ENCODE measurements around the gene BBS2. TPM values are rescaled to one million over a fixed set of nuclear protein-coding genes. Genes with fewer than 3 reads are reported as not detected.

BBS2 gene
- total RNA-seq, 1 donor from 2014 or later = 64.5 TPM

DNA sequence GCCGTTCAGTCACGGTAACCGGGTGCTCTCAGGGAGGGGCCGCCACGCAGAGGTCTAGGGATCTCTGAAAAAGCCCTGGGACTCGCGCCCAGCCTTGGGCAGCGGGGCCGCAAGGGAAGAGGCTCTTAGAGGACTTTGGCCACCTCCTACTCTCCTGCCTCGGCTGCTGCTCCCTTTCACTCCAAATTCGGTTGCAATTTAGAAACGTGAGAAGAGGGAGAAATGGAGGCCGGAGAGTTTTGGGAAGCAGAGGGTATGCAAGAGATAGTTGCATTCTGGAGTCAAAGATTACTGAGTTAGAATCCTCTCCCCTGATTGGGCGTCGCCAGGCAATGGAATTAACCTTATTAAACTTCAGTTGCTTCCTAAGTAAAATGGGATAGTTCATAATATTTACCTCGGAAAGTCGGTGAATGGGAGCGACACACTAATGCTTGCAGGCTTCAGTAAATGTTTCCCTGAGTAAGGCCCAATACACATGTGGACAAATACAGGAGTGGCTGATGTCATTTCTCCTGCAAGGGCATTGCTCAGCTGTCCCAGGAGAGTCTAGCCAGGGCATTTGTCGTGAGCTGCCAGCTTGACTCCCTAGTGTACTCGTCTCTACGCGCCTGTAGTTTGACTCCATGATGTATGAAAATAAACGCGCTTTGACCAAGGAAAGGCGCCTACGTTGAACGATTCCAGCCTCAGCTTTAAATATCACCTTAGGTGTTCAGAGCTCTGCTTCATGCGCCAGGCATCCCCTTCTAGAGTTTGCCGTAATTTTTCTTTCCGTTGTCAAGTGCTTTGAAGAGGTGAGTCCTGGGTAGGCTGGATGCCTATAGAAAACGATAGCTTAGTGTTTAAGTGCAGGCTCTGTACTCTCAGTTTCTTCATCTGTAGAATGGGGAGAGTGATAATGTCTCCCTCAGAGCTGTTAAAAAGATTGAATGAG, 67.8 kb downstream of the BBS2 start:
- no peaks in the 10 kb centered on the region for H3F3A ChIP-seq (ENCODE audit: low read depth)
- peak; percentile 78 for DNase-seq (ENCODE audit: low spot score)
- peaks cover 30% of the 10 kb centered on the region for H3K4me1 Mint-ChIP-seq
- peak overlapping the region; percentile 14 for H3K27ac ChIP-seq
- H3K9me3 Mint-ChIP-seq = no peaks in the 10 kb centered on the region
- H3K27ac Mint-ChIP-seq = peak overlapping the region; percentile 15
- H3K36me3 ChIP-seq = peaks cover 16% of the 10 kb centered on the region
- H3K27me3 ChIP-seq = no peaks in the 10 kb centered on the region
- H3K79me2 ChIP-seq (ENCODE audit: low read depth) = peaks cover 71% of the 10 kb centered on the region
- no peaks in the 10 kb centered on the region for H3K9me3 ChIP-seq (ENCODE audit: low read depth)
- peak overlapping the region; percentile 80 for H3K4me3 ChIP-seq
- no peak for TF ChIP-seq EZH2 (IDR thresholded peaks at IDR 0.05)
- TF ChIP-seq, protein P1, sequence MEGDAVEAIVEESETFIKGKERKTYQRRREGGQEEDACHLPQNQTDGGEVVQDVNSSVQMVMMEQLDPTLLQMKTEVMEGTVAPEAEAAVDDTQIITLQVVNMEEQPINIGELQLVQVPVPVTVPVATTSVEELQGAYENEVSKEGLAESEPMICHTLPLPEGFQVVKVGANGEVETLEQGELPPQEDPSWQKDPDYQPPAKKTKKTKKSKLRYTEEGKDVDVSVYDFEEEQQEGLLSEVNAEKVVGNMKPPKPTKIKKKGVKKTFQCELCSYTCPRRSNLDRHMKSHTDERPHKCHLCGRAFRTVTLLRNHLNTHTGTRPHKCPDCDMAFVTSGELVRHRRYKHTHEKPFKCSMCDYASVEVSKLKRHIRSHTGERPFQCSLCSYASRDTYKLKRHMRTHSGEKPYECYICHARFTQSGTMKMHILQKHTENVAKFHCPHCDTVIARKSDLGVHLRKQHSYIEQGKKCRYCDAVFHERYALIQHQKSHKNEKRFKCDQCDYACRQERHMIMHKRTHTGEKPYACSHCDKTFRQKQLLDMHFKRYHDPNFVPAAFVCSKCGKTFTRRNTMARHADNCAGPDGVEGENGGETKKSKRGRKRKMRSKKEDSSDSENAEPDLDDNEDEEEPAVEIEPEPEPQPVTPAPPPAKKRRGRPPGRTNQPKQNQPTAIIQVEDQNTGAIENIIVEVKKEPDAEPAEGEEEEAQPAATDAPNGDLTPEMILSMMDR (IDR thresholded peaks at IDR 0.05) = no peak
- peaks cover 25% of the 10 kb centered on the region for H3K4me1 ChIP-seq
- peak overlapping the region; percentile 57 for H3K9ac ChIP-seq
- H3K27me3 Mint-ChIP-seq (ENCODE audit: insufficient read depth, low read depth) = no peaks in the 10 kb centered on the region
- H4K20me1 ChIP-seq (ENCODE audit: low read depth) = peaks cover 52% of the 10 kb centered on the region
- peak overlapping the region; percentile 99 for H3K4me3 Mint-ChIP-seq
- peak overlapping the region; percentile 80 for H3K4me2 ChIP-seq
- peak overlapping the region; percentile 86 for H2AFZ ChIP-seq (replicated peaks)
- peaks cover 15% of the 10 kb centered on the region for H3K36me3 Mint-ChIP-seq

DNA sequence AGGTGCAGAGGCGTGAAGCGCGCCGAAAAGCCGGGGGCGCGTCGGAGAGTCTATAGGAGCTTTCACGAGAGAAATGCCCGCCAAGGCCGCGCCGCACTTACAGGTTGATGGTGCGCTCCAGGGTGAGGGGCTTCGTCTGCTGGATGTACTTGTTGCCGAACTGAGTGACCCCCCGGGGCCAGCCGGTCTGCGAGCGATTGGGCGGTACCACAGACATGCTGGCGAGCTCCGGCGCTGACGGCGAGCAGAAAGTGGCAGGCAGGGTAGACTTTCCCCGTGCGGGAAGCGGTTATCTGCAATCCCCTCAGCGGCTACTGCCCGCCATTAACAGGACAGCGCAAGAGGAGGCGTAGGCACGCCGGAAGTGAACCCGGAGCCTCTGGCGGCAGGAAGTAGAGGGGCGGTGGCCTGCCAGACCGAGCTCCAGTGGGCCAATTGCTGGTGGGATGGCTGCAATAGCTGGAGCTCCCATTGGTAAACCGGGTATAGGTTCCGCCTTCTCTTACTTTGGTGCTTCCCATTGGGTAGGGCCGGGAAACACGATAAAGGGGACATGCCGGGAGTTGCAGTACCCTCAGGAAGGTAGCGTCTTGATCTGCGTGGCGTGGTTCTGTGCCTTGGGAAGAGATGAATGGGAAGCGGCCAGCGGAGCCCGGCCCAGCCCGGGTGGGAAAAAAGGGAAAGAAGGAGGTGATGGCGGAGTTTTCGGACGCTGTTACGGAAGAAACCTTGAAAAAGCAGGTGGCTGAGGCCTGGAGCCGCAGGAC, 68.7 kb downstream of the BBS2 start, which contains the start of the genes NUDT21 and OGFOD1:
NUDT21 (minus strand) TSS at position 347 of the 767 bp plus-strand sequence; CDS start at position 217, 130 bp downstream.
OGFOD1 (plus strand) TSS at position 569 of the 767 bp plus-strand sequence; CDS start at position 628, 59 bp downstream.
- peak within 1 kb of the TSS; percentile 86 for H2AFZ ChIP-seq (replicated peaks)
- peak within 1 kb of the TSS; percentile 83 for H3K9ac ChIP-seq
- peaks cover 80% of the 10 kb centered on the region for H3K79me2 ChIP-seq (ENCODE audit: low read depth)
- DNase-seq (ENCODE audit: low spot score) = peak; percentile 97
- H4K20me1 ChIP-seq (ENCODE audit: low read depth) = peaks cover 56% of the 10 kb centered on the region
- H3K9me3 Mint-ChIP-seq = no peaks in the 10 kb centered on the region
- peak within 1 kb of the TSS; percentile 90 for H3K27ac Mint-ChIP-seq
- TF ChIP-seq, protein P1 (IDR thresholded peaks at IDR 0.05) = no peak
- TF ChIP-seq EZH2 (IDR thresholded peaks at IDR 0.05) (no peak), EZH2phosphoT487 (IDR thresholded peaks at IDR 0.05) (no peak)
- H3K4me2 ChIP-seq = peak within 1 kb of the TSS; percentile 94
- no peaks in the 10 kb centered on the region for H3K9me3 ChIP-seq (ENCODE audit: low read depth)
- peak within 1 kb of the TSS; percentile 14 for H3K27ac ChIP-seq
- peak within 1 kb of the TSS; percentile 99 for H3K4me3 Mint-ChIP-seq
- H3K36me3 Mint-ChIP-seq = peaks cover 13% of the 10 kb centered on the region
- H3K36me3 ChIP-seq = peaks cover 17% of the 10 kb centered on the region
- H3K27me3 ChIP-seq = no peaks in the 10 kb centered on the region
- H3K4me1 ChIP-seq = peaks cover 25% of the 10 kb centered on the region
- H3K4me1 Mint-ChIP-seq = peaks cover 30% of the 10 kb centered on the region
- H3F3A ChIP-seq (ENCODE audit: low read depth) = no peaks in the 10 kb centered on the region
- peak within 1 kb of the TSS; percentile 80 for H3K4me3 ChIP-seq
- H3K27me3 Mint-ChIP-seq (ENCODE audit: insufficient read depth, low read depth) = no peaks in the 10 kb centered on the region

GRCh38 chr16:56450275-56450985, 69.4 kb downstream of the BBS2 start:
- DNase-seq (ENCODE audit: low spot score) = peak; percentile 34
- H3K27me3 Mint-ChIP-seq (ENCODE audit: insufficient read depth, low read depth) = no peaks in the 10 kb centered on the region
- peaks cover 10% of the 10 kb centered on the region for H3K36me3 Mint-ChIP-seq
- Histone ChIP-seq H3K4me3 (peak overlapping the region; percentile 80), H3K27me3 (no peaks in the 10 kb centered on the region), H3K4me2 (peak overlapping the region; percentile 94), H4K20me1 (ENCODE audit: low read depth) (peaks cover 63% of the 10 kb centered on the region), H2AFZ (replicated peaks) (peak overlapping the region; percentile 52), H3K79me2 (ENCODE audit: low read depth) (peaks cover 87% of the 10 kb centered on the region), H3K4me1 (peaks cover 25% of the 10 kb centered on the region), H3F3A (ENCODE audit: low read depth) (no peaks in the 10 kb centered on the region), H3K9ac (peak overlapping the region; percentile 83), H3K36me3 (peaks cover 19% of the 10 kb centered on the region), H3K27ac (no peak overlapping the region), H3K9me3 (ENCODE audit: low read depth) (no peaks in the 10 kb centered on the region)
- H3K27ac Mint-ChIP-seq = peak overlapping the region; percentile 81
- peaks cover 30% of the 10 kb centered on the region for H3K4me1 Mint-ChIP-seq
- no peaks in the 10 kb centered on the region for H3K9me3 Mint-ChIP-seq
- no peak for TF ChIP-seq EZH2phosphoT487 (IDR thresholded peaks at IDR 0.05)
- no peak for TF ChIP-seq EZH2 (IDR thresholded peaks at IDR 0.05)
- TF ChIP-seq, protein P1 (IDR thresholded peaks at IDR 0.05) = no peak
- H3K4me3 Mint-ChIP-seq = peak overlapping the region; percentile 99

All from neural progenitor cell (in vitro differentiated cells).